Measurements from ENCODE around the gene ANKLE2.

Gene ANKLE2

DNA sequence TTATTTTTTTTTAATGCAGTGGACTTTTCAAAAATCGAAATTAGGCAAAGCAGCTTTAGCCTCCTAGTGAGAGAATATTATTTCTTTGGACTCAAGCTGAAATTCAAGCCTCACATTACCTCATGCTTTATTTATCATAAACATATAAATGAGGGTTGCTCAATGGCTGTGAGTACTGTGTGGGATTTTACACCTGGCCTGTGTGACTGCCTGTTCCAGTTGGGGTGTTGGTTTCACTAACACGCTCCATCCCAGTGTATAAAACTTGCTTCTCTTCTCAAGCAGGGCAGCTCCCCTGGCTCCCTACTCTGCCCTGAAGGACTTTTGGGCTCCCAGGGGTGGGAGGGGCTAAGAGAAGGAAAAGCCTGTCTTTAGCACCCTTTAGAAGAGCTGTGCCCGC is 15.0 kb downstream of the ANKLE2 start:
- no peak for DNase-seq (ENCODE audit: low read depth in 2 of 2)

DNA sequence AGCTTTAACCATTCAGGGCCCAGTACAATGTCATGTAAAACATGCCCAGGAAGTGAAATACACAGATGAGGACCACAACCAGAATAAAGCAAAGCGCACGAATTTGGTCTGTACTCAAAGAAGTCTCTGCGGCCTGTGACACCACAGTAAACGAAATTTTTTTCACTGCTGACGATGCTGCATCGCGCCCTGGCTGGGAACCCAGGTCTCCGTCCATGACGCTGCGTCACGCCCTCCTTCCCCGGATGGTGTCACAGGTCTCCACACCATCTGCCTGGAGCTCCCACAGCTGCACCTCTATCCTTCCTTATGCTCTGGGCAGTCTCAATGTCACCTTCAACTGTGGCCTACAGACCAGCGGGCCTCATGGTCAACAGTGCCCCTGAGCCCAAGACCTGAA is 17.8 kb downstream of the ANKLE2 start:
- DNase-seq (ENCODE audit: low read depth in 2 of 2) = no peak

DNA sequence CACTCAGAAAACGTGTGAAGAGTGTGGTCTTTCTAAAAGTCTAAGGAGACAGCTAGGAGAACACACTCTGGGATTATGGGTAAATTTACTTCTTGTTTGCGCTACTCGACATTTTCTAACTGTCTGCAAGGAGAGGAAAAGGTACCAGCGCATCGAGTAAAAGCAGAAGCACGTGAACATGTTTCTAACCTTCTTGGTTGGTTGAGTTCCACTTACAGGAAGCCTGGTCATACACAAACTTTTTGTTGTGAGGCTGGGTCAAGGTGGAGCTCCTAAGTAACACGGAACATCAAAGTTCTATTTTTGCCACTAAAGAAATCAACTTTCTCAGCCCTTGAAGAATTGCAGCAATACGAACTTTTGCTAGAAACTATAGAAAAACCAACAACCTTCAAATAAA is 20.0 kb downstream of the ANKLE2 start:
- DNase-seq (ENCODE audit: low read depth in 2 of 2) = no peak

DNA sequence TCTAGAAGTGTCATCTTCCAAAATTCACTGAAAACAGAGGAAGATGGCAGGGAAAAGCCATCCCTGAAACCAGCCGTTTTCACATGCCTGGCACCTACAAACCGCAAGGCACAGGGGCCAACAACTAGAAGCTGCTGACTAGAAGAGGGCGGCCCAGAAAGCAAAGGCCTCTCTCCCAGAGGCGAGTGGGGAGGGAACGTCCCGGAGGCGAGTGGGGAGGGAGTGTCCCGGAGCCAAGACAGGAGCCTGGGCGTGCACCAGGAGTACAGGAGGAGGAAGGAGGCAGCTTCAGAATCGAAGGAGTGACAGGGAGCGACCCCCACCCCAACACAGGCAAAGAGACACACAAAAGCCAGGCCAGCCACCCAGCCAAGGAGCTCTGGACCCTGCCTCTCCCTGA is 21.0 kb downstream of the ANKLE2 start:
- DNase-seq (ENCODE audit: low read depth in 2 of 2) = no peak

DNA sequence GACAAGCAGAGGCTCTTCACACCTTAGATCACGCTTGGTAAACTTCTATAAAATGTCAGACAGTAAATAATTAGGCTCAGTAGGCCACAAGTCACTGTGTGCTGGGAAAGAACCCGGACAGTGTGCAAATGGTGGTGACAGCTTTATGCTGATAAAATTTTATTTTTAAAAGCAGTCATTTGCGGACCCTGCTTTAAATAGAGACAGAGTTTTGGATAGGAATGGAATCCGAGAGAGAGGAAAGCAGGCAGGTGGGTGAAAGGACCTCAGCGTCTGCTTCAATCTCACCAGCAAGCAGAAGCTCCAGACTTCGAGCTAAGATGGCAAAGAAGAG is 21.4 kb downstream of the ANKLE2 start:
- no peak for DNase-seq (ENCODE audit: low read depth in 2 of 2)

DNA sequence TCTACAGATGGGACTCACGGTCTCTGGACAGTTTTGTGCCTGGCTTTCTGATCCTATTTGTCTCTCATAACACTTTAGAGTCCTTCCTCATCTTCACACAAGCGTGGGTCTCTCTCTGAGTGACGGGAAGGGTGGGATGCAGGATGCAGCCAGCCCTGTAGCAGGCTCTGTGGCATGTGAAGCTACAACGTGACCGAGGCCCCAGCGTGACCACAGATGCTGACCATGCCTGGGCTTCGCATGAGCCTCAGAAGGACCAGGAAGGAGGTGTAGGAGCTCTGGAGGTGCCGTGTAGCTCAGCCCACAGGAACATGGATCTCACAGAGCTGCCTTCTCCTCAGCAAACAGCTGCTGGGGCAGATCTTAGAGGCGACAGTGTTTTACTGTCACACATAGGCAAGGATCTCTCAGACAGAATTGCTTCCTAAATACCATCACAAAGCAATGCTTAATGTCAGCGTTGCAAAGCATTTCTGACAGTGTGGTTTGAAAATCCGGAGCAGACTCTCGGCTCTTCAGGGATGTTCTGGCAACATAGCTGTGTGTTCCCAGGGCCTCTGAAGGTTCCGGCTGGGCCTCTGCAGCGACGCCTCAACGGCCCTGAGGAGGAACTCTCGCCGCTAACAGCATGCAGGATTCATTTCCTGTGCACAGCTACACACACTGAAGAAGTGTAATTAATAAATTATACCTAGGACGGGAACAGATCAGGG is 21.9 kb downstream of the ANKLE2 start:
- DNase-seq (ENCODE audit: low read depth in 2 of 2) = no peak

DNA sequence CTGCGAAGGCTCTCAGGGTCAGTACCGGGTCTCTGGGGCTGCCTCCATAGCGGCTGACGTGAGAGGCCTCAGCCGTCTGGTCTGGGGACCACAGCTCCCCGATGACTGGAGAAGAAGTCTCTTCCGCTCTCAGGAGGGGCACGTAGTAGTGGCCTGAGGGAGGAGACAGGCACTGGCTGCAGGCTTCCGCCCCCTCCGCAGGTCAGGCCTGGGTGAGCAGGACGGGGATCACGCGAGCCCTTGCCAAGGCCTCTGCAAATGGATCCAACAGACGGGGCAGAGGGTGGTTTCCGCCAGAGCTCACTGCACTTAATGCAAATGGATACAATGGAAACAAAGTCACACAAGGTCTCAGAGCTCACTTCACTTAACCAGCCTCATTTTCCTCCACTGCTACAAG is 24.7 kb downstream of the ANKLE2 start:
- DNase-seq (ENCODE audit: low read depth in 2 of 2) = no peak

DNA sequence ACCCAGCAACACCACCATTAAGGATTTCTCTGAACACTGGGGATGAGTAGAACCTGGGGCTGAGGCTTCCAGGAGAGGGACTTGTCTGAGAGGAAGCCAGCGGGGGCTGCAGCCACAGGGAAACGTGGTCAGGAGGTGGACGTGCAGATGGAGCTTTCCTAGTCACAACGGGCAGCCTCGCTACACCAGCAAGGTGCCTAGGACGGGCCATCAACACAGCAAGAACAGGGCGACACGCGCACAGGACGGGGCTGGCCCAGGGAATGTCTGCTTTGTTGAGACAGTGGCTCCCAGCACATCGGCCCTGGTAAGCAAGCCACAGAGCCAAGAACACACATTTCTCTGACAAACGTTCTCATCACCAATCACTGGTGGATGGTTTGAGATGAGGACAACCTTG is 25.3 kb downstream of the ANKLE2 start:
- no peak for DNase-seq (ENCODE audit: low read depth in 2 of 2)

DNA sequence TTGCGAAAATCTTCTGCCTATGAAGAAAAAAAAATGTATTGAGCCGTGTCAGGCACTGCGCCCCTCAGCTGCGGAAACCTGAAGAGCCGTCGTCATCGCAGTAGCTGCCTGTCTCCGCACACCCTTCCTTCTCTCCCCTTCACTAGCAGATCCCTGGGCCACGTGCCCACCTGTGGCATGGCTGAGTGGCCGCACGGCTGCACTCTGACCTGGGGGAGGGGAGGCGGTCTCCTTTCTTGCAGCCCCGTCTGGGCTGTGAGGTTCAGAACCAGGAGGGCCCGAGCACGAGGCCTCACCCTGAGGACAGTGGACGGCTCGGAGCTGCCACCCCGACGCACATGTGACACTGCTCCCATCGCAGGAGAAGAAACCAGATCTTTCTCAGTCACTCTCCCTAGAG is 26.1 kb downstream of the ANKLE2 start:
- no peak for DNase-seq (ENCODE audit: low read depth in 2 of 2)

DNA sequence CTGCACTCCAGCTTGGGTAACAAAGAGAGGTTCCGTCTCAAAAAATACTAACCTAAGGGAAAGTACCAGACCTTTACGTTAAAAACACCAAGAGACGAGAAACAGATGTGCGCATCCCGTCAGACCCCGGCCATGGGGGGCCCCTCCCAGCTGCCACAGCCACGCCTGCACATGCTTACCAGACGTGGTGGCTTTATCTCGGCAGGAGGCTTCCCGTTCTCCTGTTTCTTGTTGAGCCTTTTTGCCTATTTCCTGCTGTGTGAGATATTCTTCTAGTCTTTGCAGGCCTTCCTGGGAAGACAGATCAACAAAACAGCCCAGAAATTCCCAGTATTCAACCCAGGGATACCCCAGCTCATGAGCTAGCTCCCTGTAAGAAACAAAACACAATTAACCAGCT is 27.4 kb downstream of the ANKLE2 start:
- DNase-seq (ENCODE audit: low read depth in 2 of 2) = no peak

DNA sequence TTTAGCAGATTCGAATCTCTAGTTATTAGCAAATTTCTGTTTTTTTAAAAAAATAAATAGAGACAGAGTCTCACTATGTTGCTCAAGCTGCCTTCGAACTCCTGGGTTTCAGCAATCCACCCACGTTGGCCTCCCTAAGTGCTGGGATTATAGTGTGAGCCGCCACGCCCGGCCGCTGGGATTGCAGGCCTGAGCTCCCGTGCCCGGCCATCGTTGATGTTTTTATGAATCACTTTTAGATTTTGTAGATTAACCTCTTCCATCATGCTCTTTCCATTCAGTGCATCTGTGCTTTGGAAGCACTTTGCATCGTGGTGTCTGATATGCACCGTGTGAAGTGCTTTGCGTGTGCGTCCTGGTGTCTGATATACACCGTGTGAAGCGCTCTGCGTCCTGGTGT is 30.1 kb downstream of the ANKLE2 start:
- no peak for DNase-seq (ENCODE audit: low read depth in 2 of 2)

DNA sequence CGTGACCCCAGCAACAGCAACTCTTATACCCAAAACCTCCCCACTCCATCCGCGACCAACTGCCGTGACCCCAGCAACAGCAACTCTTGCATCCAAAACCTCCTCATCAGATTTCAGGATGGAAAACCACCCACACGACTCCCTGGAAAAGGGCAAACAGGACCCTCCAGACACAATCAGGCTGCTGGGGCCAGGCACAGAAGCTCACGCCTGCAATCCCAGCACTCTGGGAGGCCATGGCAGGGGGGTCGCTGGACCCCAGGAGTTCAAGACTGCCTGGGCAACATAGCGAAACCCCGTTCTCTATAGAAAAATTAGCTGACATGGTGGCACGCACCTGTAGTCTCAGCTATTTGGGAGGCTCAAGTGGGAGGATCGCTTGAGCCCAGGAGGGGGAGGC is 31.3 kb downstream of the ANKLE2 start:
- DNase-seq (ENCODE audit: low read depth in 2 of 2) = no peak

DNA sequence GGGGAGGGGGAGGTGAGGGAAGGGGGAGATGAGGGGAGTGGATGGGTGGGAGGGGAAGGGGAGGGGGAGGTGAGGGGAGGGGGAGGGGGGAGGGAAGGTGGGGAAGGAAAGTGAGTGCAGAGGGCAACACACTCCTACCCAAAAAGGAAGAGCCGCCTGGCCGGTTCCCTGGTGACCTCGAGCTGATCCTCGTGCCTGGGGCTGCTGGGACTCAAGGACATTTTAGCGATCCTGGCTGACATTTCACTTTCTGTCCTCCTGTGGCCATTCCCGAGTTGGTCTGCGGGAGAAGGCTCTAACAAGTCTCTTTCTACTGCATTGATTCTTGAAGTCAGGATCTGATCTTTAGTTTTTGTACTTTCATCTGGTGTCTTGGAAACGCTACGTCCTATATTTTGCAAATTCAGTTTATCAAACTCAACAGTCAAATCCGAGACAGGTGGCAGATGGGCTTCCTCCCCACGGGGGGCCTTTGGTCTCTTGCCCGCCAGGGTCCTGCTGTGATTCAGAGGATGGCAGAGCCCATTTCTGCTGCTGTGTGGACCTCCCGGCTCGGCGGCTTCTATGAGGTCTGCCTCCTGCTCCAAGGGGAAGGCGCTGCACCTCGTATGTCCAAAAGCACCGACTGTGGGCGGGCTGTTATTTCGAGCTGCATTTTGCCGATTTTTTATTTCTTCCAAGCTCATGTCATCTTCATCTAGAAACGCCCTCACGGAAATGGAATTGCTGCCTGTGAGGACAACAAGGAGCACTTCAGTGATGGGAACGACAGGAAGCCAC is 31.9 kb downstream of the ANKLE2 start:
- DNase-seq (ENCODE audit: low read depth in 2 of 2) = no peak

DNA sequence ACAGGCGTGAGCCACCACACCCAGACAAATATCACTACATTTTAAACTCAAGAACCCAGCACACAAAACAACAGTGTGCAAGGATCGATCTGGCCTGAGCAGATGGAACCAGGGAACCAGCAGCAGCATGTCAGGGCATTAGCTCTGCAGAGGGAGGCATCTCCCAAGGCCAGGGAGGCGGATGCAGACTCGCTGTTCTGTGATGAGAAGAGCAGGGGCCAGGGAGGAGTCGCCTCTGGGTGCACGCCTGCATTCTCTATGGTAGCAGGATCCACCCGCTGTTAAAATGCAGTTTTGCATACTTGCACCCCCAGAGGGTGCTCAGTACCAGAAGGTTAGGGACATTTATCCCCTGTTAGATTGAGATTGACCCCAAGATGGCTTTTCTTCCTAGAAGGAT is 33.1 kb downstream of the ANKLE2 start:
- DNase-seq (ENCODE audit: low read depth in 2 of 2) = no peak

DNA sequence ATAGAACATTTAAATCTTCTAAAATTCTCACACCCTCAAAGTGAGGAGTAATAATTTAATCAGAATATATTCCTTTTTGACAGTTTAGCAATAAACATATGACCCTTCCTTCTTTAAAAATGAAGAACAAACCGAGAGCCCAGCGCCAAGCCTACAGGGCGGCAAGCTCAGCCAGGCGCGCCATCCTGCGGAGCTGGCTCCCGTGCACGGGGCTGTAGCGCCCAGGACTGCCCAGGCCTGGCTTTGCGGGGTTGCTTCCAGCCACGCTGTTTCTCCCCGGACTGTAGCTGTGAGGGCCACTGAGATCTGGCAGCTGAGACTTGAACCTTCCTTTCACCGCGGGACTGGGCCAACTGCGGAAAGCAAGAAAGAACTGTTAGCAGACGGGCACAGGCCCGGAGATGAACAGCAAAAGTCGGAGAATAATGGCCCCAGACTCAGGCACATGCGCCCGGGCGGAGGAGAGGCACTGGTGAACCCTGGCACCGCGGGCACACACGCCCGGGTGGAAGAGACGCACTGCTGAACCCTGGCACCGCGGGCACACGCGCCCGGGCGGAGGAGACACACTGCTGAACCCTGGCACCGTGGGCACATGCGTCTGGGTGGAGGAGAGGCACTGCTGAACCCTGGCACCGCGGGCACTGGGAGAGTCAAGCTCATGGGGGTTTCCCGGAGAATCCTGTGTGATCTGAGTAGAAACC is 34.4 kb downstream of the ANKLE2 start:
- no peak for DNase-seq (ENCODE audit: low read depth in 2 of 2)

DNA sequence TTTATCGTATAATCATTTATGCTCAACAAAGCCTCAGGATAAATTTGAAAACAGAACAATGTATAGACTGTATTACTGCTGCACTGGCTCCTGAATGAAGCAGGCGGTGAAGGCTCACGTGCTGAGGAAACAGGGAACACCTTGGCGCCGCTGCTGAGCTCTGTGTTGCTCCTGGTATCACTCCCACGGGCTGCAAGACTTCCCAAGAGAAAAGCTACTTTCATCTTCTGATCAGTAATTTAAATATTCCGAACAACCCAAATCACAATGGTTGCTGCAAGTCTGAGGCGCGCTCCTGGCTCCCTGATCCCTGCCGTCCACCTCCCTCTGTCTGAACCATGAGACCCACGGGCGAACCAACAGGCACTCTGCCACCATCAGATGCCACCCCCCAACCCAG is 35.2 kb downstream of the ANKLE2 start:
- DNase-seq (ENCODE audit: low read depth in 2 of 2) = no peak

DNA sequence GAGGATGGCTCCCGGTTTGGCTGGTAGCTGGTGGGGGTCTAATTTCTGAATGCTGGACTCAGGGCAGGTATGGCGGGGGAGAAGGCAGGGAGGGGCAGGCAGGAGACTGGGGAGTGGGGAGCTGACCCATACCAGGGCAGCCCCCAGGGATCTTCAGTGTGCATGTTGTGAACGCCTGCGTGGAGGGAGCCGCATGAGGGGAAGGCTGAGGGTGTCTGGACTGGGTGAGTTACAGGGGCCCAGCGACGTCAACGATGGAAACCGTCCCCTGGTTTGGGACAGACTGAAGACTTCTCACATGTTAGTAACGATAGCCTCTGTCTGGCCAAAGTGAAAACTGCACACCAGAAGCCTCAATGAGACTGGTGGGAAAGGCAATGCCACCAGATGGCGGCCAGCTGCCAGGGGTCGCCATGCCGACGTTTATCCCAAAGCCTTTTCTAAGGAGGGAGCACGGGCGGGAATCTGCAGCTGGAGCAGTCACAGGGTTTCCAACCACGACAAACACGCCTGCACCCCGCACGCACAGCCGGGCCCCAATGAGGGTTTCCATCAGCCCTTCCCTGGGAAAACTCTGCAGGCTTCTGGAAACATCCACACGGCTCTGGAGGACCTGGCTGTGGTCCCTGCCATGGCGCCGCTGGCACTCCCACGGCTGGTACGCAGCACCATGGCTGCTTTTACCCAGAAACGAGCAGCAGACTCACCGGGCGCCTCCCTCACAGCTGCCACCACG is 37.0 kb downstream of the ANKLE2 start:
- DNase-seq (ENCODE audit: low read depth in 2 of 2) = no peak

DNA sequence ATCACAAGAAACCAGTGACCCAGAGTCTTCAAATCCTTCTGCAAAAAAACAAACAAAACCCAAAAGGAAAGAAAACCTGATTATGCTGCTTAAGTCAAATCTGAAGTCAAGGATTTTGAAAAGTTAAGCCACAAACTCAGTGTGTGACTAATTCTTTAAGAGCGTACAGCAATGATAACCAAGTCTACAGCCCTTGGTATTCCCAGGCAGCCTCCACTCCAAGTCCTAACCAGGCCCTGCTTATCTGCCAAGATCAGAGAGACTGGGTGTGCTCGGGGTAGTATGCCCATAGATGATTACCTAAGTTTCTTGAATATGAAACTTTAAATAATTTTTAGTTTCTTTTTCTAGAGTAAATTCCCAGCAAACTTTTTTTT is 37.9 kb downstream of the ANKLE2 start:
- DNase-seq (ENCODE audit: low read depth in 2 of 2) = no peak

DNA sequence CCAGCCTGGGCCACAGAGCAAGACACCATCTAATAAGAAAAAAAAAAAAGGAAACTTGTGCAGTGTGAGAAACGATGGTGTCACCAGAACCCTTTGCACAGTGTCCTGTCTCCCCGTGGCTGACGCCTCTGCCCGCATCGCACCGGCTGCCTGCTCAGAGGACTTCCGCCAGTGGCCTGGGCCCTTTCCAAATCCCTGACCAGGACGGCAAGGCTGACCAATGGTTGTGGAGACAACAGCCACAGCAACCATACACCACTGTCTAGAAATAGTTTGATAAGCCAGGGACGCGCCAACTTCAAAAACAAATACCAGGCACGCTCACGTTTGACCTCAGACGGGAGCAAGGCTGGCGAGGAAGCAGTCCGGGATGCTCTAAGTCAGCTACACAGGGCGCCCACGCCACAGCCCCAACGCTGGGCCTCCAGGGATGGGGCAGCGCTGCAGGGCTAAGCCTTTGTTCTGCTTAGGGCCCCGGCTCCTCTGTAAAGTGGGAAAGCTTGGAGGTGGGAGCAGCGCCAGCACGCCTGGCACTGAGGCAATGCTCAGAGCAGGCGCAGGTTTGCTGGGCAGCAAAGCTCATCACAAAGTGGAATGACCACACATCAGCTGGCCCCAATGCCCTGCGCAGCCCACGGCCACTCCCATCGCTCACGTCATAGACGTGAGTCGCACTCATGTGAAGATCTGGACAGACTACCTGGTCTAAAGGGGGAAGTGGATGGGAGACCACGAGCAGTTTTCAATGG is 38.4 kb downstream of the ANKLE2 start:
- DNase-seq (ENCODE audit: low read depth in 2 of 2) = no peak

DNA sequence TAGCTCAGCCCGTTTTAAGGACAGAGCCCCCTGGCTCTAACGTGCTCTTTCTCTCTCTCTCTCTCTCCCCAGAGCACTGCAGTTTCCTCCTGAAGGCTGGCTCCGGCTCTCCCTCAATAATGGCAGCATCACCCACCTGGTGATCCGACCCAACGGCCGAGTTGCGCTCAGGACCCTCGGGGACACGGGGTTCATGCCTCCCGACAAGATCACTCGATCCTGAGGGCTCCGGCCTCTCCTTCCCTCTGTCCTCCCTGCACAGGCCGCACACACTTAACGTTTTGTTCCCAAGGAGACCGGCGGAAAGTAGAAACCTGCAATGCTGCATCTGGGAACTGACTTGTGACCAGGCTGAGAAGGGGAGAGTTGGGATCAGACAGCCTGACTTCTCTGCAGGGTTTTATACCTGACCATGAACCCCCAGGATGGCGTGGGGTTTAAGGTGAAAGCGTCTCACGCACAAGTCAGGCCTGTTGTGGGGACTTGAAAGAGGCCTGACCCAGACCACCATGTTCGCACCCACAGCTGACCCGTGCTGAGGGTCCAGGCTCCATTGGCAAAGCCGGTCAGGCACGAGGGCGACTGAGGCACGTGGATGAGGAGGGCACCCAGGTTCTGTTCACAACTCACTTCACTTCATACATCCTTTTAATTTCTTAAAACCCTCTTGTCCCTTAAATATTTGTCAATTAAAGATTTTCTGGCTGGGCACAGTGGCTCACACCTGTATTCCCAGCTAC is 40.9 kb downstream of the ANKLE2 start:
- DNase-seq (ENCODE audit: low read depth in 2 of 2) = no peak

DNA sequence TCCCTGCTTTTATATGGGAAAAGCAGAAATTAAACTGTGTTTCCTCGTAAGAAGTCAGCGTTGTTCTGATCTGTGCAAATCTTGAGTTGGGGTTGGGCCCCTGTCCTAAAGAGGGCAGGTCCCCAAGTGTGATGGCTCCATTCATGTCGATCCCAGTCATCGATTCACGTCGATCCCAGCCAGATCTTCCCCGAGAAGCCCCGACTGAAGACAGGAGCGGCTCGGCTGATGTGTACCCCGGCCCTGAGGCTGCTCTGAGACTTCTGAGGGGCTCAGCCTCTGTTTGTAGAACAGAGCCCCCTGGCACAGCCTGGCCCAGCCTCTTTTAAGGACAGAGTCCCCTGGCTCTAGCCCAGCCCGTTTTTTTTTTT is 41.7 kb downstream of the ANKLE2 start:
- DNase-seq (ENCODE audit: low read depth in 2 of 2) = no peak

Data from activated CD8-positive, alpha-beta memory T cell treated with anti-CD3 and anti-CD28 coated beads for 4 hours (primary cell).